Body of pancreas (tissue), 4 donors: ENCODE results near the gene POLRMT.

Source experiments
- POLR2A ChIP-seq, 3 donors: fragments of 450-650 bp; IDR thresholded peaks; one replicate each; pipeline ENCODE4 v1.6.1; 2016; ENCODE audit warnings: antibody characterized with exemption in 3 of 3, mild to moderate bottlenecking in 2 of 3
- TF ChIP-seq, protein P1 (sequence below), 7 experiments: fragments of 450-650 bp in 4 of 7; fragments of 200-600 bp in 3 of 7; sonication (generic) in 3 of 7; IDR thresholded peaks; one replicate each; pipeline ENCODE4 v1.5.1; 2016 to 2019; ENCODE audit warnings: antibody characterized with exemption in 7 of 7

DNA sequence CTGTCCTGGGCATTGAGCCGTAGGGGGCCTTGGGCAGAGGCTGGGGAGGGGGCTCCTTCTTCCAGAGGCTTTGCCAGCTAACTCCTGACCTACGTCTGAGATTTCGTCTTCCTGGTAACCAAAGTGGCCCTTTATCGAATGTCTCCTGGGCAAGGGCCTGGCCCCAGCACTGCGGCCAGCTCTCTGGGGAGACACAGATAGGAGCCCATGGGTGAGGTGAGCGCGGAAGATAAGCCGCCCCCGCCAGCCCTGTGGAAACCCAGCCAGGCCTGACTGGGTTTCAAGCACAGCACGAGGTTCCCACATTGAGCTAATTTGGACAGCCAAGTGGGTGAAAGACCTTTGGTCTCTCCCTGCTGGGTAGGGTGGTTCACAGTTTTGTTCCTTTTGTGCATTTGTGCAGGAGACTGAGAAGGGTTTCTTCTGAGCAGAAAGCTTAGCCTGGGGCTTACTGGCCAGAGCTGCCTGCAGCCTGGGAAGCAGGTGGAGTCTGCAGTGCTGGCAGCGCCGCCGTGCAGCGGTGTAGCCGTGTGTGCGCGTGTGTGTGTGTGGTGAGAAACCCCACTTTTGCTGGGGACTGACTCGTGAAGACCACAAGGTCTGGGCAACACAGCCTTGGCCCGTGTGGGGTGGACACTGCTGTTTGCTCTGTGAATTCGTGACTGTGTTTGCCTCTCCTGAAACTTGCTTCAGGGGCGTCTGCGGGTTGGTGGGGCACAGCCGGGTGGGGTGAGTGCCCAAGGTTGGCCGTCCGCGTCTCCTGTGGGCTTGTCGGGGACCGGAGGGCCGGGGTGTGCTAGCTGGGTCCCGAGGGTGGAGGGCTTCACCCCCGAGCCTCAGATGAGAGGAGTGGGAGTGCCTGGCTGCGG is 58.4 kb downstream of the POLRMT start:
- TF ChIP-seq, protein P1, sequence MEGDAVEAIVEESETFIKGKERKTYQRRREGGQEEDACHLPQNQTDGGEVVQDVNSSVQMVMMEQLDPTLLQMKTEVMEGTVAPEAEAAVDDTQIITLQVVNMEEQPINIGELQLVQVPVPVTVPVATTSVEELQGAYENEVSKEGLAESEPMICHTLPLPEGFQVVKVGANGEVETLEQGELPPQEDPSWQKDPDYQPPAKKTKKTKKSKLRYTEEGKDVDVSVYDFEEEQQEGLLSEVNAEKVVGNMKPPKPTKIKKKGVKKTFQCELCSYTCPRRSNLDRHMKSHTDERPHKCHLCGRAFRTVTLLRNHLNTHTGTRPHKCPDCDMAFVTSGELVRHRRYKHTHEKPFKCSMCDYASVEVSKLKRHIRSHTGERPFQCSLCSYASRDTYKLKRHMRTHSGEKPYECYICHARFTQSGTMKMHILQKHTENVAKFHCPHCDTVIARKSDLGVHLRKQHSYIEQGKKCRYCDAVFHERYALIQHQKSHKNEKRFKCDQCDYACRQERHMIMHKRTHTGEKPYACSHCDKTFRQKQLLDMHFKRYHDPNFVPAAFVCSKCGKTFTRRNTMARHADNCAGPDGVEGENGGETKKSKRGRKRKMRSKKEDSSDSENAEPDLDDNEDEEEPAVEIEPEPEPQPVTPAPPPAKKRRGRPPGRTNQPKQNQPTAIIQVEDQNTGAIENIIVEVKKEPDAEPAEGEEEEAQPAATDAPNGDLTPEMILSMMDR (IDR thresholded peaks at IDR 0.05): no peak
- no peak for TF ChIP-seq POLR2A (IDR thresholded peaks at IDR 0.05)
